Posterior vena cava (tissue), 2 donors: ENCODE results near the gene GSG1L2. TPM values are rescaled to one million over a fixed set of nuclear protein-coding genes. Genes with fewer than 3 reads are reported as not detected.

Experiments
- DNase-seq: peaks from one replicate; pipeline ENCODE4 v3.0.0-alpha.2; 2020; ENCODE audit warnings: low spot score
- intact Hi-C, 2 donors: fragments of 100-400 bp; cut with DNase I; formaldehyde crosslinking; loops; one replicate each; pipeline versions ENCODE4 v1.14.1 to v1.14.2; 2022 to 2023
- total RNA-seq, 2 donors: library from RNA; stranded (reverse); fragmentation: NEBNext Ultra II Directional; extraction: Animal tissue kit (Norgen Biotek cat#: 25700); gene quantifications; one replicate each; pipeline ENCODE4 v1.2.1, GENCODE V29; 2021
- donor health status: DM: yes; HTN: yes; CAD: no.
- donor health status: DM: yes; HTN: yes; CAD: no.

Gene GSG1L2
- total RNA-seq, 2 donors from 2014 or later: not detected

DNA sequence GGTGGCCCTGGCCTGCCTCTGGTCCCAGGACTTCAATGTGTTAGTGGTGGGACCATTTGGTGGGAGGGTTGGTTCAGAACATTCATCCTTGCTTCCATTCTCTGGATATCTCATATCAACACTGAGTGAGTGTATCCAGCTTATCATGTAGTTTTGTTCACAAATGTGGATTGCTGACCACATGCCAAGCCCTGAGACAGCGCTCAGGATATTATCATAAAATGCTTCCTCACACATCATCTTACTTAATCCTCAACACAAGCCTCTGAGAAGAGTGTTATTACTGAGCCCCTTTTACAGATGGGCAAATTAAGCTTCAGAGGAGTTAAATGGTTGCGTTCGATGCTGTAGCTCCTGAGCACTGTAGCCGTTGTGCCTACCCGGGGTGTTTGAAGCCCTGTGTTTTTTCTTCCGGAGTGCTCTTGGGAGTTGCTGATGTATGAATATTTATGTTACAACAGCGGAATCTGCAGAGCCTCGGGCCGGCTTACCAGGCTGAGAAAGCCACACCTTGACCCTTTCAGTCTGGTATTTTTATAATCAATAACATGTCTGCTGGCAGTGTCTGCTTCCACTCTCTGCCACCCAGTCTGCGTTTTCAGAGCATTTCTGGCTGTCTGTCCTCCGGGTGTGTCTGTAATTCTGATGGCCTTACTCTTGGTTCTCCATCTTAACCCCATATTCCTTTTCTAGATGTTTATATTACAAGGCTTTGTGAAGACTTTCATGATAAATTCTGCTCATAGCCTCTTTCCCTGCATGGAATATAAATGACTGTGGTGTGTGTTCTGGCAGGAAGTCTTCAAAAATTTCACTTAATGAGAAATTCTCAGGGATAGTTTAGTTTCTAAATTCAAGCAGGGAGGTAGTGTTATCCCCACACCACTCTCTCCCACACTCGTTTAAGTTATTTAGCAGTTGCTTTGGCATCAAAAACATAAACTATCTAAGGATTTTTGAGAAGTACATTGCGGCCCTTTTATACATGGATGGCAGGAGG is 6.7 kb upstream of the GSG1L2 start:
- intact Hi-C loops: no loop called here
- DNase-seq: no peak

DNA sequence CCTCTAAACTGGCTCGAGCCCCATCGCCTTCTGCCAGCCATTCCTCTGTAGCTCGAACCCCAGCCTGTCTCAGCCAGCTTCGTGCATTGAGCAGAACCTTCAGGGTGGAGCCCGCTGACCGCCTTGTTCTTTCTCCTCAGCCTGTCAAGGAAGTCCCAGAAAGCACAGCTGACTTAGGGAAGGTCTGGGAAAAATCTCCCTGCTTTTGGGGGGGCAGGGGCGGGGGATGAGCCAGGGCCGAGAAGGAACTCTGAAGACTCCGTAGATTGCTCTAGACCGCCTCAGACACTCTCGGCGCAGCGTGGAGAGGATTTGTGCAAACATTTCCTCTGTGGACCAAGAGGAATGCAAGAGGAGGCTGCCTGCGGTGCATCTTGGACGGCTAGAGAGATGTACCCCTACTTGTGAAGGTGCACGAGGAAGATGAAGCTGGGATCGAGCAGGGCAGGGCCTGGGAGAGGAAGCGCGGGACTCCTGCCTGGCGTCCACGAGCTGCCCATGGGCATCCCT is 3.8 kb upstream of the GSG1L2 start, which contains the start of gene GLP2R:
Gene GLP2R, plus strand, starts transcription at position 284 of the 510 bp plus-strand sequence. Its CDS starts 140 bp downstream, at position 424.
- DNase-seq: no peak
- intact Hi-C loops: no loop called here

DNA sequence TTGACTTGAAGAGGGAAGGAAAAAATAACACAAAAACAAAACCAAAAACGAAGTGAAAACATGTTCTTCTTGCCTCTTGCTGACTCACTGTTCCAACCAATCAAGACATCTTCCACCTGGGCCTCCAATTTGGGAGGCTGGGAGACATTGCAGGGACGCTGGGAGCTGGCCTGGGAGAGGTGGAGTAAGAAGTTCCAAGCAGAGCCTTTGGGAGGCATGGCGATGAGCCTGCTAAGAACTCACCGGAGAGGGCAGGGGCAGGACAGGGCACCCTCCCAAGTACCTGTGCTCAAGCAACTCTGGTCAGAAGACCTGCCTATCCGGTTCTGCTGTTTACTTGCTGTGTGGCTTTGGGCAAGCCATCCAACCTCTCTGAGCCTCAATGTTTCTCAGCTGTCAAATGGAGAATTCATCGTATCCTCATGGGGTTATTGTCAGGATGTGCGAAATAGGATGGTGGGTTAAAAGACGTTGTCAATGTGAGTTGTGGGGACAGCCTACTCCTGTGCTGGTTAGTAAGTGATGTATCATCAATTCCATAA is 3.0 kb upstream of the GSG1L2 start:
- intact Hi-C loops: no loop called here
- DNase-seq: no peak

DNA sequence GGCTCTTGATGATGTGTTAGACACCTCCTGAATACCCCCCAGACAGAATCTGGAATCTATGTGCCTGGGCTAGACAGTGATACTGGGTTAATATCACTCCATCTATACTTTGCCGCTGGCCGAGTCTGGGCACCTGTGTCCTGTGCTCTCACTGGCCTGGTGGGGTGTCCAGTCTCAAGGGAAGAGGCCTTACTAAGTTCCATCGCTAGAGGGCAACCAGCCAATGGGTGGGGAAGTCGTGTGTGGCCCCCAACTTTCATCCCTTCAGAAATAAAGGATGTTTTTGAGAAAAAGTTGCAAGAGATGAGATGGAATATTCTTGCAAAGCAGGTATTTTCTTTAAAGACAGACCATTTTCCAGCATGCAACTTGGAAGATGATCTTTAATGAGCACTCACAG is 2.2 kb upstream of the GSG1L2 start:
- intact Hi-C loops: no loop called here
- no peak for DNase-seq

DNA sequence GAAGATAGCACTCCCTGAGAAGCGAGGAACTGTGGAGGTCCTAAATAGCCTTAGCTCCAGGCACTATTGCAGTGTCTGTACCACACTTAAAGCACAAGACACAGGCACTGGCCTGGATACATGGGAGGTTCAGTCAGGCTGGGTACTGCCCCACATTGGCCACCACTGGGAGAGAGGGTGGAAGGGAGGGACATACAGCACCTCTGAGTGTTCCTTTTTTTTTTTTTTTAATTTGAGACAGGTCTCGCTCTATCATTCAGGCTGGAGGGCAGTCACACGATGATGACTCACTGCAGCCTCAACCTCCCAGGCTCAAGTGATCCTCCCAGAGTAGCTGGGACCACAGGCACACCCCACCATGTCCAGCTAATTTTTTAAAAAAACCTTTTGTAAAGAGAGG is 1.4 kb downstream of the GSG1L2 start:
- intact Hi-C loops: no loop called here
- DNase-seq: no peak

DNA sequence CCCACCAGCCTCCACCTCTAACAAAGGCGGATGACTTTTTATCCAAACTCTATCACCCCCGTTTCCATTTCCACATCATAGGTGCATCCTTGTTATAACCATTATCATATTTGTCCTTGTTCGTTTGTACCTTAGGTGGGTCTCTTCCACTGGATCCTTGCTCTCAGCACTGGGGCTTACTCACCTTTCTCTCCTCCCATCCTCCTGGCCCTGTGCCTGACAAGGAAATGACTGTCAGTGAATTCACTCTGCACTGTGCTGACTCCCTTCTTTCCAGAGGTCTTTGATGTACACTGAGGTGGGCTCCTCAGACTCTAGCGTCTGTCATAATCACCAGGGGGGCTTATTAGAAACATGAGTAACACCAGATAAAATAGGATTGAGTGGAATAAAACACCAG is 3.1 kb downstream of the GSG1L2 start:
- intact Hi-C loops: no loop called here
- no peak for DNase-seq

DNA sequence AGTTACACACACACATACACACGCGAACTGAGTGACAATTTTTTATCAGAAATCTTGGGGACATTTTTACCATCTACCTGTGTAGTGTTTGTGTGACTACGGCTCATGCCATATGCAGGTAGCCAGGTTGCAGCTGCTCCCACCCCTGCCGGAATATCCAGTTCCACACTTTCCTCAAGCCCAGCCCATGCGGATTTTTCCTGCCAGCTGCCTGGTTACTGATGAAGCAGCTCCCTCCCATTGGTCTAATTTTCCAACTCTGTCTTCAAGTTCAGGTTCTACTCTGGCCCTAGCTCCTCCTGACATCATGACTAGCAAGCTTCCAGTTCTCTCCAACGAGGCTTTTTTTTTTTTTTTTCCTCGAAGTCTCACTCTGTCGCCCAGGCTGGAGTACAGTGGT is 4.8 kb downstream of the GSG1L2 start:
- no peak for DNase-seq

DNA sequence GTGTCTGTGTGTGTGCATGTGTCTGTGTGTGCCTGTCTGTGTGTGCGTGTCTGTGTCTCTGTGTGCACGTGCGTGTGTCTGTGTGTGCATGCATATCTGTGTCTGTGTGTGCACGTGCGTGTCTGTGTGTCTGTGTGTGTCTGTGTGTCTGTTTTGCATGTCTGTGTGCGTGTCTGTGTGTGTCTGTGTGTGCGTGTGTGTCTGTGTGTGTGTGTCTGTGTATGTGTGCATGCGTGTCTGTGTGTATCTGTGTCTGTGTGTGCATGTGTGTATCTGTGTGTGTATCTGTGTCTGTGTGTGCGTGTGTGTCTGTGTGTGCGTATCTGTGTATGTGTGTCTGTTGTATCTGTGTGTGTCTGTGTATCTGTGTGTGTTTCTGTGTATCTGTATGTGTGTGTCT is 5.4 kb downstream of the GSG1L2 start:
- intact Hi-C loops: no loop called here
- no peak for DNase-seq

More for the DNA sequence above, 4.8 kb downstream of the GSG1L2 start:
- intact Hi-C loops: no loop called here

DNA sequence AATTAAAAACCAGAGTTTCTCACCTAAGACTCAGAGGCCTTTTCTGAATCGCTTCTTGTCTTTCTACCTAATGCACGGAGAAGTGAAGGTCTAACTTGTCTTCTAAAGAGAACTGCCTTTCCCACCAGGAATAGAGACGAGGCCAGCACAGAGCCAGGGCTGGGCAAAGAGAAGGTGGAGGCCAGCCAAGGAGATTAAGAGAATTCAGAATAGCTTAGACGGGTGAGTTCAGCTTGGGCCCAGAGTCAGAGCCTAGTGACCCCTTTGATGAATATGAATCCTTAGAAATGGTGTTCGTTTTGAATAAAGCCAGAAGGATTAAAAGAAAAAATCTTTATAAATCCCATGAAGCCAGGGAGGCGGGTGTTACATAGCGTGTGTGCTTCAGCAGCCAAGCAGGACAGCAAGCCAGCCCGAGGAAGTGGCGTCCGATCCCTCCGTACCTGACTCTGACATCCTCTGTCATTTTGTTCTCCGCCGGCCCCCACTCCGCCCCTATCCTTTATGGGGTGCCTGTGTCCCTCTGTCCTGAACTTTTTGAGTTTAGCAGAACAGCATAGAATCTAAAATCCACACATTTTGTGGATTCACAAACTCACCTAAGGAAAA is 7.4 kb downstream of the GSG1L2 start:
- no peak for DNase-seq
- intact Hi-C loops: no loop called here

DNA sequence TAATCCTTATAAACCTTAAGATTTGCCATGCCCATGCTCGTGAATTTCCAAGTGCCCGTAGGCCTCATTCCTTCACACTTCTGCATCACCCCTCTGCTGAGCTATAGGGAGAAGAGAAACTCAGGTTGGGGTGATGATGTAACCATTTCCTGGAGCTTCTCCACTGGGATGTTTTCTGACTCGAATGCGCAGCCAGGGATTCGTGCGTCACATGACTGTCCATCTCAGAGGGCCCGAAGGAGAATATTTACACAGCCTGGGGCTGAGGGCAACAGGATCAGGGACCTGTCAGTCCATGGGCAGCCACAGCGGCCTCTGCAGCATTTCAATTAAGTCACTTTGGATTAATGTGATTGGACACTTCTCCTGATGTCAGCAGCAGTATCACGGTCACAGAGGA is 8.7 kb downstream of the GSG1L2 start:
- DNase-seq: no peak
- intact Hi-C loops: no loop called here

DNA sequence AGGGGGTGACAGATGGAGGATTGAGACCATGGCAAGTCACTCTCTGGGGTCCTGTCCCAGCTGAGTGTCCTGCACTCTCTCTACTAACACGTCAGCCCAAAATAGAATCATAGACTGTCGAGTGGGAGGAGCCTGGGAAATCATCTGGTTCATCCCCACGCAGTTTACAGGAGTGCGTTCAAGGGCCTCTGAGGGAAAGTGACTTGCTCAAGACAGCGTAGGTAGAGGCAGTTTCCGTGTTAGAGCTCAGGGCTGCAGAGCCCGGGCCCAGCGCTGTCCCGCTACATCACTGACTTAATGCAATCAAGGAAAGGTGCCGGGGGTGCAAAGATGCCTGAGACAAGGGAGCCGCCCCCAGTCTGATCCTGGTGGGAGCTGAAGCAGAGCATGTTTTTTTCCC is 10.3 kb downstream of the GSG1L2 start:
- intact Hi-C loops: no loop called here
- no peak for DNase-seq

DNA sequence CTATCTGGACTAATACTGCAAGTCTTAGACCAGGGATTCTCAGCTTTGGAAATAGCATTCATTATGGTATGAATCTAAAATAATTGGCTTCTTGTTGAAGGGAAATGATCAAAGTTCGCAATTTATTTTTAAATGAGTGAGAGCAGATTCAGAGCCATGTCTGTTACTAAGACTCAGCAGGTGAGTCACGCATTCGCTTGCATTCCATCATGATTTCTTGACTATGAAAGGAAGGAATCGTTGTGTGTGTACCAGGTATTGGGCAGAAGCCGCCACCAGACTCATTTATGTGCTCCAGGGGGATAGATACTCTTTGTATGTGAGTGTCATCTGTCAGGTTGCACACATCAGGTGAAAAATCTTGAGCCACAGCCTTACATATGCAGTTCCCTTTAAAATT is 10.8 kb downstream of the GSG1L2 start:
- no peak for DNase-seq
- intact Hi-C loops: no loop called here

DNA sequence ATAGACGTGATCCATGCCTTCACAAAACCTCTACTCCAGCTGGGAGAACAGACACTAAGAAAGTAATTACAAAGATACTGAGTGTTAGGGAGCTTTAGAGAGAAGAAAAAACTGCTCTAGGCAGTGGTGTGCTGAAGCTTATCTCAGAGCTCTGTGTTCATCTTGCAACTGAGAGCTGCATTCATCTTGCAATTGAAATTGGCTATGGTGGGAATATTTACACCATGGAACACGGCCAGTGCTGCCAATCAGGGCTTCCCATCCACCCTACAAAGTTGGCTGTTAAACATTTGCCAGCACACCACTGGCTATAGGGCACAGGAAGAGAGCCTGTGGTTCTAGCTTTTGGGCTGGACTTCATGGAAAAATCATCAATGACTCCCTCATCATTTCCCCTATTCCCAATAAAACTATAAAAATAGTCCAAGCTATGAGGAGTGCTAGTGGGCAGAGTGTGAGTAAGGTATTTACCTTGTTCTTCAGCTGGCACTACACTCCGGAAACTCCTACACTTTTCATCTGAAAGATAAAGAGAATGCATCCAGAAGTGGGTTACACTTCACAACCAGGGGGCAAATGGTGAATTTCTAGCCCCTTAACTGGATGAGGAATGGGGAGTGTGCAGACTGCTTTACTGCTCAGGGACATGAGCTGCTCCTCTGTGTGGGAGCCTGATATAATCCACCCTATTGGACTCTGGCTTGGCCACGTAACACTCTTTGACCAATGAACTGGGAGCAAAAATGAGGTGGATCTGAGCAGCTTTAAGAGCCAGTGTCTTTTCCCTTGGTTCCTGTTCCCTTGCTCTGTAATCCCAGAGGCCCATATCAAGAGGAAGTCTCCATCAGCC is 11.6 kb downstream of the GSG1L2 start:
- no peak for DNase-seq
- intact Hi-C loops: no loop called here

DNA sequence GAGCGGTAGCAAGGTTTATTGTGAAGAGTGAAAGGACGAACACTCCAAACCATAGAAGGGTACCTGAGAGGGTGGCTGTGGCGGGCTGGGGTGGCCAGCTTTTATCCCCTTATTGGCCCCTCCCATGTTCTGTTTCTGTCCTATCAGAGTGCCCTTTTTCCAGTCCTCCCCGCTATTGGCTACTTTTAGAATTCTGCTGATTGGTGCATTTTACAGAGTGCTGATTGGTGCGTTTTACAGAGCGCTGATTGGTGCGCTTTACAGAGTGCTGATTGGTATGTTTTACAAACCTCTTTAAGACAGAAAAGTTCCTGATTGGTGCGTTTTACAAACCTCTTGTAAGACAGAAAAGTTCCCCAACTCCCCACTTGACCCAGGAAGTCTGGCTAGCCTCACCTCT is 12.5 kb downstream of the GSG1L2 start:
- intact Hi-C loops: no loop called here
- DNase-seq: no peak

DNA sequence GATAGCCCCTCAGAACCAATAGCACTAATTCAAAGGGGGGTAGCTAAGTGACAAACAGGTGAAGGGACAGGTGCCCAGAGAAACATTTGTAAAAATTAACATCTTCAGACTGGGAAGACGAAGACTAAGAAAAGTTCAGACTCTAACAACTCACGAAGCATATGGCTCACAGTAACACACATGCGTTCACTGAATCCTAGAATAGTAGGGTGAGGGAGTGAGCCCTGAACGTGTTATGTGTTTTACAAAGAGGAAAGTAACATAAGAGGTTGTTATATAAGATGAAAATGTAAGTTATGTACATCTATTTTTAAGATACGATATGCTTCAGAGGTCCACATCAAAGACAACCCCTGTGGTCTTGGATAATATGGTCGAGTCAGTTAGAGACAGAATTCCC is 15.2 kb downstream of the GSG1L2 start:
- DNase-seq: no peak
- intact Hi-C loops: no loop called here

DNA sequence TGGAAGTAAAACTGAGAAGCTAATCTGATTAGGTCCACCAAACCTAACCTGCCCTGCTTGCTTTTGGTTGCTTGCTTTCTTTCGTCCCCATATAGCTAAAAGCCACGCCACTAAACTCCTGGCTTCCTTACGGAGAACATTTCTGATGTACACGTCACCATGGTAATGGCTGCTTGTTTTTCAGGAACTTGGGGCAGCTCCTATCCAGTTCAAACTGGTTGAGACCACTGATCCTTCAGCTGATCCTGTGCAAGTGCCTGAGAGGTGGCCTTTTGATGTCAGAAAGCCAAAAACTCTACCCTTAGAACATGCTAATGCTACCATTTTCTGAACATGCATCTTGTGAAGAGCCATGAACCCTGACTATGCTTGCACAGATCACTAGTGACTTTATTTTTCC is 16.1 kb downstream of the GSG1L2 start:
- DNase-seq: no peak
- intact Hi-C loops: no loop called here

DNA sequence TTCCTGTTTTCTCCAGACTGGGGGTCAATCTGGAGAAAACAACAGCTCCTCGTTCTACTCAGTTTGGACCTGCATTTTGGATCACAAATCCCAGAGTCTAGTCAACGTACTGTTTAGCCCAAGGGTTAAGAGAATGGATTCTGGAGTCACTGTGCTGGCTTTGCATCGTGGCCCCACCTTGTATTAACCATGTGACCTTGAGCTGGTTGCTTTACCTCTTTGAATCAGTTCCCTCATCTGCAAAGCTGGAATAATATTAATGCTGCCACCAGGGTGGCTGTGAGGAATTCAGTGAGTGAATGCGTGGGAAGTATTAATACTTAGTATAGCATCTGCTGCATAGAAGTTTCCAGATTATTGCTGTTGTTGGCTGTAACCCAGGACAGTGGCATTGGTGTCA is 19.2 kb downstream of the GSG1L2 start:
- intact Hi-C loops: loop anchor here in 1 of 2 donors (2.0 kb wide), 1 partner anchor 76 kb away; no protein-coding TSS in a partner anchor
- DNase-seq: no peak

DNA sequence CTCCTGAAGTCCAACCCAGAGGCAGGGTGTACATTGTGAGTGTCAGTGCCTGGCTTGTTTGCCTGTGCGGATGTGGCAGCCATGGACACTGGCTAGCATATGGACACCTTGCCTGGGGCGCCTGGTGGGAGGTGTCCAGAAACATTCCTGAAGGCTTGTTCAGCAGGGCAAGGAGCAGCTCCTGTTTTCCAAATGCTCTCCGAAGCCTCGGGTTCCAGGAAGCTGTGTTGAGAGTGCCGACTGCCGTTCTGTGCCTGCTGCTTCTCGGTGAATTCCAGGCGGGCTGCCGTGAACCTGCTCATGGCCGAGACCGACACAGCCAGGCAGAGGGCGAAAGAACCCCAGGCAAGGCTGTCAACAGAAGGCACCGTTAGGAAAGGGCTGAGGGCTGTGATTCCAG is 19.6 kb downstream of the GSG1L2 start:
- intact Hi-C loops: loop anchor here in 1 of 2 donors (2.0 kb wide), 1 partner anchor 75 kb away; no protein-coding TSS in a partner anchor
- no peak for DNase-seq

DNA sequence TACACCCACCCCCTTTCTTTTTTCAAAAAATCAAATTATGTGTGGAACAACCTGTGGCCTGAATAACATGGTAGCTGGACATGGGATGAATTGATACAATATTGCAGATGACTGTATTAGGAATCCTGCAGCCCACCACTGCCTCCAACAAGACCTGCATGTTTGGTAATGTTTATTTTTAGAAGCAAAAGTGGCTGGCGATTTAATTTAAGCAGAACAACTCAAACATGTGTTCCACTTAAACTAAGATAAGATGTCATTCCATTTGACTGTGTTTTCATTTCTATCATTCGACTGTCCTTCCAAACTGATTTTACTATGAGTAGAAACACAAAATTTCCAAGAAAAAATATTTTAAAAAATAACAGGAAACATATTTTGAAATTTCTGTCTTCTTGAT is 20.4 kb downstream of the GSG1L2 start:
- no peak for DNase-seq
- intact Hi-C loops: no loop called here
